ENCODE data around the gene MYO1B. TPM values are rescaled to one million over a fixed set of nuclear protein-coding genes. Genes with fewer than 3 reads are reported as not detected.

Gene MYO1B
- total RNA-seq, 2 donors from 2014 or later, result 6.3 to 9.3 TPM

GRCh38 chr2:191412353-191412752, 167.1 kb downstream of the MYO1B start:
- H3K27ac Mint-ChIP-seq, result no peak overlapping the region
- no peaks in the 10 kb centered on the region for H3K4me1 Mint-ChIP-seq (ENCODE audit: low read depth in 2 of 2)
- ATAC-seq, result no peak
- H3K36me3 Mint-ChIP-seq, result no peaks in the 10 kb centered on the region
- DNase-seq (ENCODE audit: low spot score), result no peak
- H3K9me3 Mint-ChIP-seq, result no peaks in the 10 kb centered on the region
- no peak overlapping the region for H3K4me3 Mint-ChIP-seq
- peaks cover 0 to 12% of the 10 kb centered on the region in 2 donors for H3K27me3 Mint-ChIP-seq

- no peak overlapping the region for H3K27ac Mint-ChIP-seq
- no peaks in the 10 kb centered on the region for H3K36me3 Mint-ChIP-seq
- ATAC-seq (no peak), DNase-seq (ENCODE audit: low spot score) (no peak)
- H3K4me1 Mint-ChIP-seq (ENCODE audit: low read depth in 2 of 2), result no peaks in the 10 kb centered on the region
- no peak overlapping the region for H3K4me3 Mint-ChIP-seq
- H3K9me3 Mint-ChIP-seq, result no peaks in the 10 kb centered on the region
- peaks cover 0 to 12% of the 10 kb centered on the region in 2 donors for H3K27me3 Mint-ChIP-seq
These were observed 169.9 kb downstream of the MYO1B start for GRCh38 chr2:191415101-191415500.

GRCh38 chr2:191415858-191416257, 170.7 kb downstream of the MYO1B start:
- DNase-seq (ENCODE audit: low spot score) (no peak), ATAC-seq (no peak)
- Mint-ChIP-seq H3K4me1 (ENCODE audit: low read depth in 2 of 2) (no peaks in the 10 kb centered on the region), H3K27ac (no peak overlapping the region), H3K36me3 (no peaks in the 10 kb centered on the region), H3K9me3 (no peaks in the 10 kb centered on the region), H3K27me3 (peaks cover 0 to 7% of the 10 kb centered on the region in 2 donors), H3K4me3 (no peak overlapping the region)

- H3K36me3 Mint-ChIP-seq, result no peaks in the 10 kb centered on the region
- DNase-seq (ENCODE audit: low spot score), result no peak
- H3K27ac Mint-ChIP-seq, result no peak overlapping the region
- no peak for ATAC-seq
- no peaks in the 10 kb centered on the region for H3K9me3 Mint-ChIP-seq
- peaks cover 0 to 4% of the 10 kb centered on the region in 2 donors for H3K27me3 Mint-ChIP-seq
- H3K4me1 Mint-ChIP-seq (ENCODE audit: low read depth in 2 of 2), result peaks cover 9 to 11% of the 10 kb centered on the region in 2 donors
- no peak overlapping the region for H3K4me3 Mint-ChIP-seq
These were observed 172.5 kb downstream of the MYO1B start for GRCh38 chr2:191417746-191418145.

- Mint-ChIP-seq H3K4me1 (ENCODE audit: low read depth in 2 of 2) (peaks cover 9 to 14% of the 10 kb centered on the region in 2 donors), H3K36me3 (no peaks in the 10 kb centered on the region), H3K27ac (peak overlapping the region in 1 of 2 donors; percentile 75), H3K4me3 (peak overlapping the region; percentile 8), H3K9me3 (no peaks in the 10 kb centered on the region), H3K27me3 (peaks cover 0 to 6% of the 10 kb centered on the region in 2 donors)
- DNase-seq (ENCODE audit: low spot score) (peak; percentile 73), ATAC-seq (peak; percentile 98)
These were observed 176.7 kb downstream of the MYO1B start for GRCh38 chr2:191421950-191422349.

- Mint-ChIP-seq H3K27me3 (peaks cover 10 to 11% of the 10 kb centered on the region in 2 donors), H3K4me3 (no peak overlapping the region), H3K36me3 (no peaks in the 10 kb centered on the region), H3K27ac (no peak overlapping the region), H3K9me3 (no peaks in the 10 kb centered on the region), H3K4me1 (ENCODE audit: low read depth in 2 of 2) (peaks cover 2 to 7% of the 10 kb centered on the region in 2 donors)
- ATAC-seq (no peak), DNase-seq (ENCODE audit: low spot score) (no peak)
These were observed 181.8 kb downstream of the MYO1B start for GRCh38 chr2:191427031-191427430.

DNA sequence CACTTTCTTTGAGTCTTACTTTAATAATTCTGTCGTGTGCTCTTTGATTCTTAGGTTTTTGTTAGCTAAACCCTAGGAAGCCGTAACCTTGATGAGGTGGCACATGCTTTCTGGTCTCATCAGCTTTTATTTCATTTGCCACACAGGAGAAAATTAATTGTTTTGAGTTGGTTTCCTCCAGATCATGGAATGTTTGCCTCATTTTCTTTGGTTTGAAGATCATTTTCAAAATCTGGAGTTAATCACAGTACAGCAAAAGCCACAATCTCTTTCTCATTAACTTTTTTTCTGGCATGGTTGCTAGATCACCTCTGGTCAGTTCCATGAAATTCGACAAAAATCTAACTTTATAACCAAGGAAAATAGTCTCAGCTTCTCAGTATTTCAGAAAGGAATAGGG, 182.9 kb downstream of the MYO1B start:
- no peak overlapping the region for H3K27ac Mint-ChIP-seq
- no peak overlapping the region for H3K4me3 Mint-ChIP-seq
- no peaks in the 10 kb centered on the region for H3K36me3 Mint-ChIP-seq
- DNase-seq (ENCODE audit: low spot score), result no peak
- no peak for ATAC-seq
- H3K4me1 Mint-ChIP-seq (ENCODE audit: low read depth in 2 of 2), result peaks cover 0 to 2% of the 10 kb centered on the region in 2 donors
- H3K27me3 Mint-ChIP-seq, result peaks cover 10 to 11% of the 10 kb centered on the region in 2 donors
- H3K9me3 Mint-ChIP-seq, result no peaks in the 10 kb centered on the region

GRCh38 chr2:191430476-191430875, 185.3 kb downstream of the MYO1B start:
- peaks cover 0 to 2% of the 10 kb centered on the region in 2 donors for H3K4me1 Mint-ChIP-seq (ENCODE audit: low read depth in 2 of 2)
- peaks cover 9 to 18% of the 10 kb centered on the region in 2 donors for H3K27me3 Mint-ChIP-seq
- ATAC-seq (no peak), DNase-seq (ENCODE audit: low spot score) (no peak)
- no peak overlapping the region for H3K27ac Mint-ChIP-seq
- H3K9me3 Mint-ChIP-seq, result no peaks in the 10 kb centered on the region
- no peak overlapping the region for H3K4me3 Mint-ChIP-seq
- no peaks in the 10 kb centered on the region for H3K36me3 Mint-ChIP-seq

DNA sequence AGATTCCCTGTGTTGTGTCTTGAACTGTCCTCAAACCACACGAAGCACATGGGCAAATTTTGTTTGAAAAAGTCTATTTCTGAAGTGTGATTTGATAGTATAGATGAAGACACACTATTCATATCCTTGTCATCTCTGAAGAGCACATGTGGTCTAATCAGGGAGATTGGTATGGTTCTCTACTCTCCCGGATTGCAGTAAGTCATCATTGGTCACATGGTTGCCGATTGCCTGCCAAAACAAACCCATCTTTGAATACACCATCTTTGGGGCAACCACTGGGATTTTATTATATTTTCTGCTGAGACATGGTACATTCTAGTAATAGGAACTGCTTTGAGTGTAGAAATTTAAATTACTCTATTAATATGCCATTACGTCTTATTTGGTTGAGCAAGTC, 186.9 kb downstream of the MYO1B start:
- no peaks in the 10 kb centered on the region for H3K36me3 Mint-ChIP-seq
- H3K4me3 Mint-ChIP-seq, result no peak overlapping the region
- no peaks in the 10 kb centered on the region for H3K9me3 Mint-ChIP-seq
- ATAC-seq (no peak), DNase-seq (ENCODE audit: low spot score) (no peak)
- H3K4me1 Mint-ChIP-seq (ENCODE audit: low read depth in 2 of 2), result peaks cover 0 to 2% of the 10 kb centered on the region in 2 donors
- H3K27me3 Mint-ChIP-seq, result peaks cover 9 to 18% of the 10 kb centered on the region in 2 donors
- no peak overlapping the region for H3K27ac Mint-ChIP-seq

- no peak overlapping the region for H3K4me3 Mint-ChIP-seq
- peaks cover 0 to 2% of the 10 kb centered on the region in 2 donors for H3K4me1 Mint-ChIP-seq (ENCODE audit: low read depth in 2 of 2)
- H3K36me3 Mint-ChIP-seq, result no peaks in the 10 kb centered on the region
- H3K27ac Mint-ChIP-seq, result no peak overlapping the region
- peaks cover 12 to 27% of the 10 kb centered on the region in 2 donors for H3K27me3 Mint-ChIP-seq
- ATAC-seq, result no peak
- DNase-seq (ENCODE audit: low spot score), result no peak
- H3K9me3 Mint-ChIP-seq, result no peaks in the 10 kb centered on the region
These were observed 188.9 kb downstream of the MYO1B start for GRCh38 chr2:191434072-191434471.

GRCh38 chr2:191435141-191435540, 189.9 kb downstream of the MYO1B start:
- DNase-seq (ENCODE audit: low spot score) (no peak), ATAC-seq (no peak)
- H3K4me1 Mint-ChIP-seq (ENCODE audit: low read depth in 2 of 2), result peaks cover 0 to 2% of the 10 kb centered on the region in 2 donors
- no peaks in the 10 kb centered on the region for H3K36me3 Mint-ChIP-seq
- no peaks in the 10 kb centered on the region for H3K9me3 Mint-ChIP-seq
- H3K4me3 Mint-ChIP-seq, result no peak overlapping the region
- no peak overlapping the region for H3K27ac Mint-ChIP-seq
- peaks cover 10 to 27% of the 10 kb centered on the region in 2 donors for H3K27me3 Mint-ChIP-seq

DNA sequence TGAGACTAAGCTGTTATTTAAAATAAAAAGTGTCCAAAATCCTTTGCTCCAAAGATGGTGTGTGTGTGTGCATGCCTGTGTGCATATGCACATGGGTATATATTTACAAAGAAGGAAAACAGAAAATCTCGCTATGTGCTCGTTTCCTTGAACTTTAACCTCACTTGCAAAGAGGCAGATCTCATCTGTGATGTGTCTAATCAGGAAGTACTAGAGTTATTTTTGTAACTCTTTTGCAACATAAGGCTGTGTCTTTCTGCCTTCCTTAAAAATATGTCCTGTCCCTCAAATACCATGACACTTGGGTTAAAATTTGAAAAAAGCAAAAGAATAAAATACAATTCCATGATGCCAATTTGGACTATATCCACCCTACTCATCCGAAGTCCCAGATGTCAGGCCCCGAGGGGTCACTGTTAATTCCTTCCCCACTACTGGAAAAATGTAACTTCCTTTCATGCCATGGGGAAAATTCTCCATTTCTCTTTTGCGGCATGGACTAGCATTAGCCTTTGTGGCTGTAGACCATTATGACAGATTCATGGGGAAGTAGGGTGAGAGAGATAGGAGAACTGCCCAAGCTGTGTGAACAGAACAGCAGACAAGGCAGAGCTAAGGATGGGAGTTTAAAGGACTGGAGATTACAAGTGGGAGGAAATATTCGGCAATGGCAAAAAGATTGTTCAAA, 191.3 kb downstream of the MYO1B start:
- H3K27me3 Mint-ChIP-seq, result peaks cover 10 to 22% of the 10 kb centered on the region in 2 donors
- H3K4me3 Mint-ChIP-seq, result no peak overlapping the region
- H3K27ac Mint-ChIP-seq, result no peak overlapping the region
- ATAC-seq (no peak), DNase-seq (ENCODE audit: low spot score) (no peak)
- H3K4me1 Mint-ChIP-seq (ENCODE audit: low read depth in 2 of 2), result peaks cover 0 to 2% of the 10 kb centered on the region in 2 donors
- no peaks in the 10 kb centered on the region for H3K9me3 Mint-ChIP-seq
- H3K36me3 Mint-ChIP-seq, result no peaks in the 10 kb centered on the region

DNA sequence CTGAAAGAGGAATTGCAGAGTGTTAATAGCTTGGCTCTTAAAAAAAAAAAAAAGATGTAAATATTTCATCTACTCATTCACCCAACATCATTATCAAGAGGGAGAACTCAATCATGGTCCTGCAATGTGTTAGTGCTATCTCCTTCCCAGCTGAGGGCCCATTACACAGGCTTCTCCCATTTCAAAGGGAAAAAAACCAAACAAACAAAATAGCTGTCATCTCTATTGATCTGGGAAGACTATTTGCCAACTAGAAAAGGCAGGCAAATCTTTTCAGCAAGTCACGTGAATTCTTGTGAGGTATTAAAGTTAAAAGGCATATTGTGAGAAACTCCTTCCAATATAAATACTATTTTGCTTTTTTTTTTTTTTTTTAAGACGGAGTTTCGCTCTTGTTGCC, 194.3 kb downstream of the MYO1B start:
- H3K36me3 Mint-ChIP-seq, result no peaks in the 10 kb centered on the region
- H3K4me1 Mint-ChIP-seq (ENCODE audit: low read depth in 2 of 2), result no peaks in the 10 kb centered on the region
- H3K27me3 Mint-ChIP-seq, result peaks cover 14 to 21% of the 10 kb centered on the region in 2 donors
- DNase-seq (ENCODE audit: low spot score), result no peak
- no peaks in the 10 kb centered on the region for H3K9me3 Mint-ChIP-seq
- no peak for ATAC-seq
- H3K4me3 Mint-ChIP-seq, result no peak overlapping the region
- H3K27ac Mint-ChIP-seq, result no peak overlapping the region

- H3K27ac Mint-ChIP-seq, result no peak overlapping the region
- no peak for ATAC-seq
These were observed 196.5 kb downstream of the MYO1B start for GRCh38 chr2:191441496-191442214.

More at GRCh38 chr2:191441496-191442214, 196.5 kb downstream of the MYO1B start:
- Mint-ChIP-seq H3K9me3 (no peaks in the 10 kb centered on the region), H3K36me3 (no peaks in the 10 kb centered on the region), H3K27me3 (peaks cover 15 to 41% of the 10 kb centered on the region in 2 donors), H3K4me3 (no peak overlapping the region), H3K4me1 (ENCODE audit: low read depth in 2 of 2) (no peaks in the 10 kb centered on the region)
- DNase-seq (ENCODE audit: low spot score), result no peak

Data from natural killer cell treated with Interleukin-12 subunit alpha and Interleukin-12 subunit beta and Interleukin-15 and Interleukin-18, amount 100 ng/mL, for 72 hours (primary cell).